Central memory CD8-positive, alpha-beta T cell (primary cell): Measurements from ENCODE around the gene CASP9.

Source experiments
- ATAC-seq: fragments of 150-1000 bp; cut with Tn5 transposase; replicated peaks from 2 replicates; pipeline ENCODE4 v1.10.0; 2022; ENCODE audit warnings: mild to moderate bottlenecking, moderate FRiP score, moderate number of reproducible peaks; ENCODE audit not compliant: poor library complexity, severe bottlenecking; ENCODE audit errors: extremely low read depth
- DNase-seq, 2 donors: peaks; one replicate each; pipeline ENCODE4 v3.0.0; 2021; ENCODE audit warnings: low spot score in 2 of 2
- H3K27ac Mint-ChIP-seq: one replicate; pipeline ENCODE4 v1.8.0; 2022; ENCODE audit warnings: low read depth, mild to moderate bottlenecking, moderate library complexity, mixed read lengths
- H3K27me3 Mint-ChIP-seq: one replicate; pipeline ENCODE4 v1.8.0; 2022; ENCODE audit warnings: mixed read lengths
- H3K36me3 Mint-ChIP-seq: one replicate; pipeline ENCODE4 v1.8.0; 2022; ENCODE audit warnings: mild to moderate bottlenecking, moderate library complexity, mixed read lengths; ENCODE audit not compliant: insufficient read depth
- H3K4me1 Mint-ChIP-seq: one replicate; pipeline ENCODE4 v1.8.0; 2022; ENCODE audit warnings: mixed read lengths
- H3K4me3 Mint-ChIP-seq: one replicate; pipeline ENCODE4 v1.8.0; 2022; ENCODE audit warnings: mild to moderate bottlenecking, moderate library complexity, mixed read lengths
- H3K9me3 Mint-ChIP-seq: one replicate; pipeline ENCODE4 v1.8.0; 2022; ENCODE audit warnings: mixed read lengths

The CASP9 gene

DNA sequence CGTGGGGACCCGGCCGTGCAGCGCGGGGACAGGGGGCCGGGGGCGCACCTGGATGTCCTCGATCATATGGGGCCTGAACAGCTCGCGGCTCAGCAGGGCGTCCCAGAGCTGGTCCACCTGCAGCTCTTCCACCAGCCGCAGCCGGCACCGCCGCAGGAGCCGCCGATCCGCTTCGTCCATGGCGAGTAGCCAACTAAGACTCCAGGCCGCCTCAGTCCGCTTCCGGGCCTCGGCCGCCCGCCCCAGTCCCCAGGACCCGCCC is at the start of gene CASP9:
TSS of gene CASP9 (minus strand) at position 195 of the 262 bp plus-strand sequence. CDS start at position 180, 15 bp downstream.
- peaks cover 42% of the 10 kb centered on the region for H3K4me1 Mint-ChIP-seq
- peak; percentile 5 for ATAC-seq

DNA sequence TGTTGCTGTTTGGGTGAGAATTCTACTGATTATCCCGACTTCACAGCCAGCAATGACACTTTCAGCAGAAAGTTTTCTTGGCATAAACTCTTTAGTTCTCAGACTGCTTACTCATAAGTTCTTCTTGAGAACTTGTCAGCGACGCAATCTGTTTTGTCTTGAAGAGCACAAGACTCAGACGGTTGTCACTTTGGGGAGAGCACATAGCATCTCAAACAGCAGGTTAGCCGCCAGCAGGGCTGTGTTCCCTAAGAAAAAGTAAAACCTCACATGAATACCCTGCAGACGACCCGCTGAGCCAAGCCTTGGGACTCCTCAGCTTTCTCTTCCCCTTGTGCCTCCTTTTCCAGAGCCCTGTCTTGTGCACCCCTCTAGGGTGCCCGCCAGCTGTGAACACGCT is 49.5 kb upstream of the CASP9 start:
- no peak overlapping the region for H3K4me3 Mint-ChIP-seq
- H3K4me1 Mint-ChIP-seq, result peaks cover 2% of the 10 kb centered on the region
- H3K27ac Mint-ChIP-seq, result no peak overlapping the region
- DNase-seq (no peak), ATAC-seq (no peak)
- H3K36me3 Mint-ChIP-seq, result peaks cover 31% of the 10 kb centered on the region
- no peaks in the 10 kb centered on the region for H3K9me3 Mint-ChIP-seq
- no peaks in the 10 kb centered on the region for H3K27me3 Mint-ChIP-seq

More for the DNA sequence above, at the start of gene CASP9:
- Mint-ChIP-seq H3K4me3 (peak within 1 kb of the TSS; percentile 82), H3K9me3 (no peaks in the 10 kb centered on the region), H3K36me3 (peaks cover 15% of the 10 kb centered on the region), H3K27ac (peak within 1 kb of the TSS; percentile 98), H3K27me3 (no peaks in the 10 kb centered on the region)
- no peak for DNase-seq

DNA sequence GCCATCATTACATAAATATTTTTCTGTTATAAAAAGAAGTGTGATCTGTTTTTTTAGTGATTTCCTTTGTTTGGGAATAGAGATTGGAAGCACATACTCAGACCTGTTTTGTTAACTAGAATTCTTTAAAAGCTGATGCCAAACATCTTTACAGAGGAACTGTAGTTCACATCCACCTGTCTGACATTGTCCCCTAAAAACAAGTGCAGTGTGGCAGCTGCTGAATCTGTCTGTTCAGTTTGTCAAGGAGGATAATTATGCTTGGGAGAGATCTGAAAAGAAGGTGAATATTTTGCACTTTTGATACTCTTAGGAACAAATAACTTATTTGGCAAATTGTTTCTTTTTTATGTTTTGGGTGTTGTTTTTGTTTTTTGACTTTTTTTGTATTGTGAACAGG is 47.3 kb upstream of the CASP9 start:
- Mint-ChIP-seq H3K27ac (no peak overlapping the region), H3K4me1 (no peaks in the 10 kb centered on the region), H3K9me3 (no peaks in the 10 kb centered on the region), H3K27me3 (no peaks in the 10 kb centered on the region), H3K4me3 (no peak overlapping the region), H3K36me3 (peaks cover 42% of the 10 kb centered on the region)
- ATAC-seq (no peak), DNase-seq (no peak)

DNA sequence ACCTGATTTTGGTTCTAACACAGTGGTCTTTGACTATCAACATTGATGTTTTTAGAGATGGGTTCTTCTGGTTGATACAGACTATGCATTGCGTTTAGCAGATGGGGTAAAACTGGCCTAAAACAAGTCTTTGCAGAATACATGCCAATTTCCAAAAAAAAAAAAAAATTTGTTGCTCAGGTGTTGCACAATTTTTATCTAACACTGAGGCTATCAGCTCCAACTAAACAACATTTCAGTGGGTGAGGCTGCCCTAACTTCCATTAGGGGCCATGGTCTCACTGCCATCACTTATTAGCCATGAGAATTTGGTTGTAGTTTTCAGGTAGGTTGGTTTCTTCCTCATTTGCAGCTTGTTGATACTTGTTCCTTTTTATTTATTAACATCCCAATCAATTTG is 46.8 kb upstream of the CASP9 start:
- DNase-seq, result no peak
- Mint-ChIP-seq H3K27ac (no peak overlapping the region), H3K27me3 (no peaks in the 10 kb centered on the region), H3K4me3 (no peak overlapping the region), H3K36me3 (peaks cover 45% of the 10 kb centered on the region), H3K4me1 (no peaks in the 10 kb centered on the region), H3K9me3 (no peaks in the 10 kb centered on the region)
- ATAC-seq, result no peak

DNA sequence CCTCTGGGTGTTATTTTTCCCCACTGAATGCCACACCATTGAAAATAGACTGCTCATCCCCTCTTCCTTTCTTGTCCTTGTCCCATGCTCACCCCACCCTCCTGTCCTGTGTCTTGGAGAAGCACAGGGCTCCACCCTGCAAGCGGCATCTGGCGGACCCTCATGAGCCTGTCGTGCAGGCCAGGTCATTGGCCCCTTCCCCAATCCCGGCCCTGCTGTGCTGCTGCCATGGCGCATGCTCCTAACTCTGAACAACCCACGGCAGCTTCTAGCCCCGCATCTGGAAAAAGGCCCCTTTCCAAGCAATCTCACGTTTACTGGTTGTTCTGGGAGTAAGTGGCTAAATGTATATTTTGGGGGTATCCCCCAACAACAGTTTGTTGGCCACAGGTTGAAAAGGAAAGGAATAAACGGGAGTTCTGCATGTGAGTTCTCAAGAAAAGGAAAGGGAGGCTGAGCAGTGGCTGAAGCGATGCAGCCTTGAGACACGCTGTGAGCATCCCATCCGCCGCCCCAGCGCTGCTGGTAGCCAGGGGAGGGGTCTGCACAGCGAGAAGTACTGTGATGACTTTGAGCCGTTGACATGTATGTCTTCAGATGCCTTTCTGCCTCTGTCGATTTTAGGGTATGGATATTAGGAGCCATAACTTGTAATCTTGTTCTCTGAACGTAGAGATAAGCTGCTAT is 44.5 kb upstream of the CASP9 start:
- Mint-ChIP-seq H3K36me3 (peaks cover 63% of the 10 kb centered on the region), H3K27ac (no peak overlapping the region), H3K4me3 (no peak overlapping the region), H3K27me3 (no peaks in the 10 kb centered on the region), H3K4me1 (no peaks in the 10 kb centered on the region), H3K9me3 (no peaks in the 10 kb centered on the region)
- DNase-seq (no peak), ATAC-seq (no peak)

DNA sequence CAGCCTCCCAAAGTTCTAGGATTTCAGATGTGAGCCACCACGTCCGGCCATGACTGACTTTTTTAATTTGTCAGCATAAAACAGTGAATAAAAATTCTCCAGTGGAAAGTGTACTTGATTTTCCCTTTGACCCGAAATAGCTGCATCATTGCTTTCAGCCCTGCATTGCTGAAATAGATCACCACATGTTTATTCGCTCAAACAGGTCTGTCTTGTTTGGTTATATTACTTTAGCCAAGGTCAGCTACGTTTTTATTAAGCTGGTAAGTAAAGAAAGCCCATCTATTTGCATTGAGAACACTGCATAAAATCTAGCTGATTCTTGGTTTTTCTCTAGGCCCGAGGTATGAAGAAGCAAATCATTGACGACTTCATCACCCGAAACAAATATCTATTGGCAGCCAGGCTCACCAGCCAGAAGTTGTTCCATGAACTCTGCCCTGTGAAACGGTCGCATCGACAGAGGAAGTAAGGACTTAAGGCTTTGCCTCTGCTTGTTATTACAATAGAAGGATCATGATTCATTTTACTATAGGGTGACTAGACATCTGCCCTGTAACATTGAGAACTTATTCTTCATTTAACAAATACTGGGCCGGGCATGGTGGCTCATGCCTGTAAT is 35.3 kb upstream of the CASP9 start:
- no peak overlapping the region for H3K27ac Mint-ChIP-seq
- no peak for ATAC-seq
- DNase-seq, result no peak

DNA sequence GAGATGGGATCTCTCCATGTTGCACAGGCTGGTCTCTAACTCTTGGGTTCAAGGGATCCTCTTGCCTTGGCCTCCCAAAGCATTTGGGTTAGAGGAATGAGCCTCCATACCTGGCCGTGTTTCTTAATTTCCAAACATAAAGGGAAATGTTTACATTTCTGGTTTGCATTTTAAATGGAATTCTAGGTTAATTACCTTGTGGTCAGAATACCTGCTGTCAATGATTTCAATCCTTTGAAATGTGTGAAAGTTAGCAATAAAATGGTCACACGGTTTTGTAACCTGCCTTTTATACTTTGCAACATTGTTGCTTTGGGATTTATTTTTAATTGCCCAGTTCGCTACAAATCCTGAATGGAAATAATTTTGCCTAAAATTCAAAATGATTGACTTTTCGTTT is 34.5 kb upstream of the CASP9 start:
- DNase-seq (no peak), ATAC-seq (no peak)
- H3K27ac Mint-ChIP-seq, result no peak overlapping the region
- H3K27me3 Mint-ChIP-seq, result no peaks in the 10 kb centered on the region
- no peaks in the 10 kb centered on the region for H3K4me1 Mint-ChIP-seq
- peaks cover 41% of the 10 kb centered on the region for H3K36me3 Mint-ChIP-seq
- no peaks in the 10 kb centered on the region for H3K9me3 Mint-ChIP-seq
- no peak overlapping the region for H3K4me3 Mint-ChIP-seq

More for the DNA sequence above, 35.3 kb upstream of the CASP9 start:
- Mint-ChIP-seq H3K4me3 (no peak overlapping the region), H3K36me3 (peaks cover 46% of the 10 kb centered on the region), H3K4me1 (no peaks in the 10 kb centered on the region), H3K27me3 (no peaks in the 10 kb centered on the region), H3K9me3 (no peaks in the 10 kb centered on the region)

DNA sequence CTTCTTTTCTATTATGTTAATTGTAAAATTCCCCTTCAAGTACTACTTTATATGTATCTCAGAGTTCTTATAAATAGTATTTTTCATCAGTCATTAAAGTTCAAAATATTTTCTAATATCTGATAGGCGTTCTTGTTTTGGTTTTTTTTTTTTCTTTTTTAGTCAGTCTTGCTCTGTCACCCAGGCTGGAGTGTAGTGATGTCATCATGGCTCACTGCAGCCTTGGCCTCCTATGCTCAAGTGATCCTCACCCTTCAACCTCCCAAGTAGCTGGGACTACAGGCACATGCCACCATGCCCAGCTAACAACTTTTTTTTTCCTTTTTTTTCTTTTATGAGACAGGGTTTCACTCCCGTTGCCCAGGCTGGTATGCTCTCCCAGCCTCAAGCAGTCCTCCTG is 33.6 kb upstream of the CASP9 start:
- Mint-ChIP-seq H3K27me3 (no peaks in the 10 kb centered on the region), H3K27ac (no peak overlapping the region), H3K4me1 (no peaks in the 10 kb centered on the region), H3K4me3 (no peak overlapping the region), H3K9me3 (no peaks in the 10 kb centered on the region), H3K36me3 (peaks cover 36% of the 10 kb centered on the region)
- DNase-seq (no peak), ATAC-seq (no peak)

DNA sequence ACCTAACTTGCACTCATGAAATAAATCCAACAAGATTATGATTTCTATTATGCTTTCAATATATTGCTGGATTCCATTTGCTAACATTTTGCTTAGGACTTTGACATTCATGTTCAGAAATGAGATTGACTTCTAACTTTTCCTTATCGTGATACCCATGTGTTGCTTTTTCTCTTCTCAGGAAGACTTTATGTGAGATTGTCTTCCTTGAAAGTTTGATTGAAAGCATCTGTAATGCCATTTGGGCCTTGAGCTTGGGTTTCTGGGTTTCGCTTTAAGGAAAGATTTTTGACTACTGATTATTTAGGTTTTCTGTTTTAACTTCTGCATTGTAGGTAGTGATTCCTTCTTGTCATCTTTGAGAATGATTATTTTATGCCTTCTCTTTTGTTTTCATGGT is 33.0 kb upstream of the CASP9 start:
- no peaks in the 10 kb centered on the region for H3K9me3 Mint-ChIP-seq
- H3K36me3 Mint-ChIP-seq, result peaks cover 33% of the 10 kb centered on the region
- ATAC-seq (no peak), DNase-seq (no peak)
- no peaks in the 10 kb centered on the region for H3K27me3 Mint-ChIP-seq
- no peaks in the 10 kb centered on the region for H3K4me1 Mint-ChIP-seq
- no peak overlapping the region for H3K4me3 Mint-ChIP-seq
- no peak overlapping the region for H3K27ac Mint-ChIP-seq

DNA sequence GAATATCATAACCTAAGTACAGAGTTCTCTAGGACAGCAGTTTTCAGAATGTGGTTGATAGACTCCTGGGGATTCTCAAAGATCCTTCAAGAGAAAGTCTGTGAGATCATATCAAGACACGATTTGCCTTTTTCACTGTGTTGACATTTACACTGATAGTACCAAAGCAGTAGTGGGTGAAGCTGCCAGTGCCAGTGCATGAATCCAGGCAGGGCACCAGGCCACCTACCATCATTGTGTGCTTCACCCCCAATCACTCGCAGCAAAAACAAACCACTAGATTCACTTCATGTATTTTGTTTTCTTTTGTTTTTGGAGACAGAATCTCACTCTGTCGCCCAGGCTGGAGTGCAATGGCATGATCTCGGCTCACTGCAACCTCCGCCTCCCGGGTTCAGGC is 26.6 kb upstream of the CASP9 start:
- no peaks in the 10 kb centered on the region for H3K4me1 Mint-ChIP-seq
- H3K4me3 Mint-ChIP-seq, result no peak overlapping the region
- ATAC-seq (no peak), DNase-seq (no peak)
- no peak overlapping the region for H3K27ac Mint-ChIP-seq
- H3K36me3 Mint-ChIP-seq, result peaks cover 33% of the 10 kb centered on the region
- no peaks in the 10 kb centered on the region for H3K9me3 Mint-ChIP-seq
- no peaks in the 10 kb centered on the region for H3K27me3 Mint-ChIP-seq

DNA sequence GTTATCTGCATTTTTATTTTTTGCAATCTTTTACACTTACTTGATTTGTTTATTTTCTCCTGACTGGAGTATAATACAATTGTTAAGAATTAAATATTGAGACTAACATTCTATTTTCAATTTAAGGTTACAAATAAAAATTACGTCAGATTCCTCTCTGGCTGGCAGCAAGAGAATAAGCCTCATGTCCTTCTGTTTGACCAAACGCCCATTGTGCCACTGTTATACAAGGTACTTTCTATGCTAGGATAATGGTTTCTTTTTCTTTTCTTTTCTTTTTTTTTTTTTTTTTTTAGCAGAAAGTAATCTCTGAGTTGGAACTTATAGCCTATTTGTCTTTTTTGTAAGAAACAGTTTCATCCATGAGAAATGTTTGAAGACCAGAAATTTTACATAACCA is 22.6 kb upstream of the CASP9 start:
- Mint-ChIP-seq H3K36me3 (peaks cover 40% of the 10 kb centered on the region), H3K9me3 (no peaks in the 10 kb centered on the region), H3K27ac (no peak overlapping the region), H3K4me3 (no peak overlapping the region), H3K27me3 (no peaks in the 10 kb centered on the region), H3K4me1 (no peaks in the 10 kb centered on the region)
- ATAC-seq (no peak), DNase-seq (no peak)

DNA sequence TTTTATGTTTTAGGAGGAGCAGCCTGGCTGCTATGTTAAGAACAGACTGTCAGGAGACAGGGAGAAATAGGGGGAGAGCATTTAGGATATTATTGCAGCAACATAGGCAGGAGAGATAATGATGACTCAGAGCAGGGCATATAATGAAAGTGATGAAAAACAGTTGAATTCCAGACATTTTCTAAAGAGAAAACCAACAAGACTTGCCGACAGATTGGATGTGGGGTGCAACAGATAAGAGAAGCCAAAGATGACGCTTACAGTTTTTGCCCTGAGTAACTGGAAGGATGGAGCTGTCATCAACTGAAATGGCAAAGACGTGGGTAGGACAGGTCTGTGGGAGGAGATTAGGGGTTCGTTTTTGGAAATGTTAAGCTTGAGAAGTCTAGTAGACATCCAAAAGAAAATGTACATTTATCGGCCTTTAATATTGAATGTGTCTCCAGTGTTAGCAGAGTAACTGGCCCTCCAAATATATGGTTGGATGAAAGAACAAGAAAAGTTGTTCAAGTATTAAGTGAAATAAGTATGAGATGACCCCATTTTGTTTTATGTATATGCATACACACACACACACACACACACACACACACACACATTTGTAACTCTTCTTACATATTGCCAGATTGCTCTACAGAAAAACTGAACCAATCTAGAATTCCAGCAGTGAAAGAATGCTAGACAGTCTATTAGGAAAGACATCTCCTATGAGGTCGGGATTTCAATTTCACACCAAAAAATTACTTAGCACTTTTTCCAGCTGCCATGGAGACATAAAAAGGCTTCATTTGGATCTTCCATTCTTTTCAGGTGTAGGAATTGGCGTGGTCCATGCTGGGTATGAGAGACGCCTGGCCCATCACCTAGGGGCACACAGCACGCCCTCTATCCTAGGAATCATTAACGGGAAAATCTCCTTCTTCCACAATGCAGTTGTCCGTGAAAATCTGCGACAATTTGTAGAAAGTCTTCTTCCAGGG is 19.9 kb upstream of the CASP9 start:
- DNase-seq (no peak), ATAC-seq (no peak)
- Mint-ChIP-seq H3K27me3 (no peaks in the 10 kb centered on the region), H3K27ac (no peak overlapping the region), H3K4me1 (no peaks in the 10 kb centered on the region), H3K9me3 (no peaks in the 10 kb centered on the region), H3K4me3 (no peak overlapping the region), H3K36me3 (peaks cover 39% of the 10 kb centered on the region)

DNA sequence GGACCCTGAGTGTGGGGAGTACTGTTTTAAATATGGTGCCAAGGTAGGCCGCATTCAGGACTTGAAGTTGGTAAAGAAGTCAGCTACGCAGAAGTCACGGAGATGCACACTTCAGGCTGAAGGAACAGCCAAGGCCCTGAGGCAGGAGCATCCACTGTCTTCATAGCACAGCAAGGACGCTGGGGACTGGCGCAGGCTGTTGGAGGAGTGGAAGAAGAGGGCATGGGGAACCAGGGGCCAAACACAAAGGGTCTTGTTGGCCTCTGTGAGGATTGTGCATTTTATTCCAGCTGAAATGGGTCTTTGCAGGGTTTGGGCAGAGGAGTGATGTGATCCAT is 19.2 kb upstream of the CASP9 start:
- Mint-ChIP-seq H3K27ac (no peak overlapping the region), H3K36me3 (peaks cover 41% of the 10 kb centered on the region), H3K27me3 (no peaks in the 10 kb centered on the region), H3K4me3 (no peak overlapping the region), H3K9me3 (no peaks in the 10 kb centered on the region), H3K4me1 (no peaks in the 10 kb centered on the region)
- no peak for DNase-seq
- no peak for ATAC-seq
